CD4-positive, alpha-beta T cell treated with Interleukin-4 for 1 hour (primary cell): ENCODE data around the gene HHAT.

Experiments
- DNase-seq, 2 donors: peaks; one replicate each; pipeline ENCODE4 v3.0.0-alpha.2; 2020 to 2022

Gene HHAT

GRCh38 chr1:210617293-210617692, 288.6 kb downstream of the HHAT start:
- DNase-seq, result no peak

DNA sequence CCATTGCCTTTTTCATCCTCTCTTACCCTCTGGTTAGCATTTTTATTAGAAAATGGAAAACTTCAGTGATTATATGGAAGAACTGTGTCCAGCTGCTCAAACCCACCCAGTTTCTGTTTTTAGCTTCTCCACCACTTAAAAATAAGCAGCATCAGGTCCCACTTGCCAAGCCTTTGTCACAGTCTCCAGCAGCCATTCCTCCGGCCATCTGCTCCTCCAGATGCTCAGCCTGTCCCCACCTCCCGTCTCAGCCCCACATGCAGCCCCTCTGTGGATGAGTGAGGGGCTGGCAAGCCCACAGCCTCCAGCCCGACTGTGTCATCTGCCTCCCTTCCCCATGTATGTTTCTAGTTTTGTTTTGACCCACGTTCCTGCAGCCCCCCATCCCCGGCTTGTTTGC, 289.7 kb downstream of the HHAT start:
- no peak for DNase-seq

GRCh38 chr1:210620867-210621488, 292.3 kb downstream of the HHAT start:
- DNase-seq, result no peak

GRCh38 chr1:210621712-210622111, 293.0 kb downstream of the HHAT start:
- no peak for DNase-seq

DNA sequence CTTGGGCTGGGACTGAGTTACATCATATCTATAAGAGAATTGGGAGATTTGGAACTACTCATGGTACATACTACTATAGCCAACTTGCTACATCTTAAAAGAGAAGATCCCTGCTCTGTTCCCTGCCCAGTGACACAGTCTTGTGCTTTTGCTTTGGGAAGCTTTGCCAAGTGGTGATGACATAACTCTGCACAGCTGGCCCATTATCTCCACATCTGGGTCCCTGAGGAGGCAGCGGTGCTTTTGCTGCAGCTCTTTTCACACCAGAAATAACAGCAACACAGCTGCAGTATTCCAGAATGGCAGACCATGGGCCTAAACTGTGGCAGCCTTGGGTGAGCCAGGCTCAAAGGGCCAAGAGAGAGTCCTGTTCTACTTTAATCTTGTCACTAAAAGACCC, 296.0 kb downstream of the HHAT start:
- DNase-seq, result no peak

GRCh38 chr1:210625715-210626114, 297.0 kb downstream of the HHAT start:
- no peak for DNase-seq

- DNase-seq, result no peak
Measured at GRCh38 chr1:210626341-210626740, 297.6 kb downstream of the HHAT start.

- DNase-seq, result no peak
Measured at GRCh38 chr1:210627755-210628154, 299.1 kb downstream of the HHAT start.

- no peak for DNase-seq
Measured at GRCh38 chr1:210629276-210629675, 300.6 kb downstream of the HHAT start.

- no peak for DNase-seq
Measured at GRCh38 chr1:210631399-210631798, 302.7 kb downstream of the HHAT start.

GRCh38 chr1:210633140-210633539, 304.4 kb downstream of the HHAT start:
- DNase-seq, result no peak

GRCh38 chr1:210633636-210634035, 304.9 kb downstream of the HHAT start:
- DNase-seq, result no peak

- no peak for DNase-seq
Measured at GRCh38 chr1:210635108-210635507, 306.4 kb downstream of the HHAT start.

- no peak for DNase-seq
Measured at GRCh38 chr1:210641582-210641981, 312.9 kb downstream of the HHAT start.

DNA sequence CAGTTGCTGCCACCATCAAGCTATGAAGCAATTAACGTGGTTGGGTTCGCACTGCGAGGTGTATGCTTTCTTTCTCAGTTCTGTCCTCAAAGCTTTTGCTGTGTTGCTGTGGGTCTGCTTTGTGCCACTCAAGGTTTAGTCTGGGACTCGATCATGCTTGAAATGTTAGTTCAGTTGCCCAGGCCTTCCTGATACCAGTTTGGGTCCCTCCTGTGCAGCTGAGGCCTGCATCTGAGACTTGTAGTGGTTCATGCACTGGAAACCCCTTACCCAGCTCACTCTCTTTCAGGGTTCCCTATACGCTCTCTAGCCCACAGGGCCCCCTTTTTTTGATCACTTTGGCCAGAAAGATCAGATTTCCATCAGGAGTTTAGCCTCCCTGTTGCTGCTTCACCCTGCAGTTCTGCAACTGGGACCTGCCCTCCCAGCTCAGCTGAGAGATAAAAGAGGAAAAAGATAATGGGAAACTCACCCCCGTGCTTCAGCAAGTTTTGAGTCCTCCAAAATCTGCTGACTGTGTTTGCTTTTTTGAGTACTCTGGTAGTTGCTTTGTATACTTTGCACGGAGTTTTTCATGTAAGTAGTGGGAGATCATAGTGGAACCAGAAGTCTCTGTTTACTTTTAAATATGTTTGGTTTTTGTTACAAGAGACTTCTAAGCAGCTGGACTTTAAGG, 317.0 kb downstream of the HHAT start:
- no peak for DNase-seq

DNA sequence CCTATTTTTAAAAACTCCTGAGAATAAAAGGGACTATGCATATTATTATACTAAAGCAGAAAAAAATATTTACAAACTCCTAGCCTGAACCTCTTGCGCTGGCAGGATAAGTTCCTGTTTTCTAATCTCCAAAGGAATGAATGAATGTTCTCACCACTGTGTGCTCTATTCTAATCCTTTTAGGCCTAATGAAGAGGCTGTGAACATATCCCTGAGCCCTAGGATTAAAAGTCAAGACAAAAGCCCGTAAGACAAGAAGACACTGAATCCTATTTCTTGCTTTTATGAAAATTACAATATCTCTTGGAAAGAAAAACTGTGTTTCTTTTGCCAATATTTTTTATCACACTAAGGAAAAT, 317.5 kb downstream of the HHAT start:
- no peak for DNase-seq

DNA sequence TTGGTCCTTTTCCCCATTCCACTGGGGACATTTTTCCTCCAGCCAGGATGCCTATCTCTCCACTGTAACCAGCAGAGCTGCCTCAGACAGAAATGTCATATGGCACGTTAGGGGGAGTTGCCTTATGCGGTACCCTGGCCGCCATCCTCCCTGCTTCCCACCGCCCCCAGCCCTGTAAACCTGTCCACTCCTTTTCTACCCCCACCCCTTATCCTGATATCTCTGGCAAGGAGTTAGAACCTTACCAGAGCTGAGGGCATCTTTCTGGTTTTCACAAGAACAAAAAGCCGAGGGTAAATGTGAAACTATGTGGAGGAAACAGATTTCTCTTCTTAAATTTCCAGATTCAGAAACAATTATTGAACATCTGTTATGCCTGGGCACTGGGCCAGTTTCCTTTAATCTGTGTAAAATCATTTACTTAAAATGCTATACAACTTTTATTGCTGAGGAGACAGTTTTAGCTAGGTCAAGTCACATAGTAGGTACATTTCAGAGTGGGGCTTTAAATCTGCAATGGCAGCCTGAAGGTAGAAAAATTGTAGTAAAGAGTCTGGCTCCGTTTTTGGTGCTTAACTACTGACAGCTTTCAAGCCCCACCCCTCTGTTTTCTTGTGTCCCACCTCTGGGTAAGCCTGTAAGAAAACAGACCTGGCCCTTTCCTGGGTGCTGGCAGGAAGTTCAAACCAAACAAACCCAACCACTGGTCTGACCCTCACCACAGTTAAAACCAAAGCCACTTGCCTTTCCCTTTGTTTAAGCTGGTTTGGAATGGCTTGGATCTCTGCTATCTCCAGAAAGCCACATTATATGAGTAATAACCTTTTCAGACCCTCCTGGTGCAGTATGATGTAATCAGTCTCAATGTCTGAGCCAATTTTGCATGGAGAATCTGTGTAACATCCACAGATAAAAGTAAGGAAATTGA, 319.0 kb downstream of the HHAT start:
- no peak for DNase-seq

DNA sequence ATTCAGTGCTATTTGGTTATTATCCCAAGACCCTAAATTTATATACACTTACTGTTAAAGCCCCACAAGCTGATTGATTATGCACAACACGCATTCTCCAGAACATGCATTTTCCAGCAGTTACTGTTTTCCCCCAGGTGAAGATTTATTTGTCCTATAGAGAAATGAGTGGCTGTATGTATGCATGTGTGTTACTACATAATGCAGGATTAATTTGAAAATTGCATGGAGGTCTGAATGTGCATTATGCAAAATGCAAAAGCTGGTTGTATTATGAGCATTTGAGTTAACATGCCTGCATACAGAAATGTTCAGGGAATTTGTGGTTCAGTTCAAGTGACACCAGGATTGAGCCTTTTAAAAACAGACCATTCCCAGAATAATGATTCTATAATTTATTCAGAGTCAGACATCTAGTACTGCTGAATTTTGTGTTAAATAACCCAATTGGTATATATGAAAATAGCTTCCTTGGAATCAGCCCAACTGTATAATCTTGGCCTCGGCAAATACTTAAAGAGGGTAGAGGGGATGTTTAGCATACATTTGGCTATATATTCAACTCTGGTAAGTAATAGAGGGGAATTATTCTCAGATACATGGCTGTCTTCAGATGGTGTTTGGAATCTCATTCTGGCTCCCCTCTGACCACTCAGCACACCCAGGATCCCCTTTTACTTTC, 320.0 kb downstream of the HHAT start:
- no peak for DNase-seq

DNA sequence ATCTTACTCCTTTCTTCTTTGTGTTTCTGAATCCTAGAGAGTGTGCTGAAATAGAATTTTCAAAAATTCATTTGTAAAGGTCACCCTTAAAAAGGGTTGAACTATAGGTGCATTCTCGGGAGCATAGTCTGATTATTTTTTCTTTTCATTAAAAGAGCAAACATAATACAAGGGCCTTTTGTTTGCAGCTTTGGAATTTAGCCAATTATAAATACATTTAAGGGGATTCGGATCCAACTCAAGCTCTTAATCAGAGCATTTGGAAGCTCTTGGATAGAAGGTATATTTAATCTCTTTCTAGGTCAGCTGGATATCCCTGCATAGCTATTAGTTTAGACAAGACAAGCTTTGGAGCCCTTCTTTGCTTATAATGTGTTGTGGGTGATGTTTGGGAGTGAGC, 321.7 kb downstream of the HHAT start:
- DNase-seq, result no peak

DNA sequence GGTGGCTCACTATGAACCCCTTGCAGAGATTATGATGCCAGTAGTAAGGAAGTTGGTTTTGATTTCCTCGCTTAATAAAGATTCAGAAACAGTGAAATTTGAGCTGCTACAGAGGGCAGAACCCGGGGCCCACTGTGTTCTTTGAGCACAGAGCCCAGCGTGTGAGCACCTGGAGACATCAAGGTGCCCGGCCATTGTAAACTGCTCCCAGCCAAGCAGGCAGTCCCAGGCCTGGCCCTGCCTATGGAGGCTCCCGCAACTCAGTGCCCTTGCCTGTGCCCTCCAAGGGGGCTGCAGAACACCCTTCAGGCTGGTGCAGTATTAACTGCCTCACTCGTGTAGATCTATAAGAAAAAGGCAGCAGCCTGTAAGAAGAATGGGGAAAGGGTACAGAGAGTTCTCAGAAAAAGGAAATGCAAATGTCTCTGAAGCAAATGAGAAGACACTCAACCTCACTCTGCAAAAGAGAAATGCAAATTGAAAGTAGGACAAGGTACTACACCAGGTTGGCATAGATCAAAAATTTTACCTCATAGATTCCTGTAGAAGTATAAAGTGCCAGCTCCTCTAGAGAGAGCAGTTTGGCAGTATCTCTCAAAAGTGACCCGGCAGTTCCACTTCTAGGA, 323.7 kb downstream of the HHAT start:
- no peak for DNase-seq

DNA sequence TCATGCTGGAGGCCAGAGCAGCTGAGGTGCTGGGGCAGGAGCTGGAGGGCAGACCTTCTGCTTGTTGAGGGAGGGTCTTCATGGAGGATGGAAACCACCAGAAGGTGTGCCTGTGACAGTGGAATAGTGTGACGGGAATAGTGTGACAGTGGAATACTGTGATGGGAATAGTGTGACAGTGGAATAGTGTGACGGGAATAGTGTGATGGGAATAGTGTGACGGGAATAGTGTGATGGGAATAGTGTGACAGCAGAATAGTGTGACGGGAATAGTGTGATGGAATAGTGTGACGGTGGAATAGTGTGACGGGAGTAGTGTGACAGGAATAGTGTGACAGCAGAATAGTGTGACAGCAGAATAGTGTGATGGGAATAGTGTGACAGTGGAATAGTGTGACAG, 325.1 kb downstream of the HHAT start:
- no peak for DNase-seq

GRCh38 chr1:210654176-210654981, 325.7 kb downstream of the HHAT start:
- no peak for DNase-seq
